Suppressor macrophage treated with lipopolysaccharide for 1 hour (primary cell): ENCODE results near the gene NPRL2.

Source experiments
- DNase-seq, 3 donors: peaks; one replicate each; pipeline ENCODE4 v3.0.0-alpha.2; 2020 to 2022

NPRL2 gene

GRCh38 chr3:50350527-50351322, at the start of gene NPRL2, which contains the start of gene CYB561D2:
Gene NPRL2 (minus strand): TSS chr3:50350775. CDS start chr3:50350652, 123 bp downstream.
Gene CYB561D2 (plus strand): TSS chr3:50350862. CDS start chr3:50351434, 572 bp downstream.
- DNase-seq: peak; percentile 96 to 97 (median 97)

- DNase-seq: no peak
Measured at GRCh38 chr3:50396502-50396901, 45.9 kb upstream of the NPRL2 start.

- DNase-seq: peak; percentile 80 to 83 (median 82)
Measured at GRCh38 chr3:50395070-50395860, 44.7 kb upstream of the NPRL2 start.

DNA sequence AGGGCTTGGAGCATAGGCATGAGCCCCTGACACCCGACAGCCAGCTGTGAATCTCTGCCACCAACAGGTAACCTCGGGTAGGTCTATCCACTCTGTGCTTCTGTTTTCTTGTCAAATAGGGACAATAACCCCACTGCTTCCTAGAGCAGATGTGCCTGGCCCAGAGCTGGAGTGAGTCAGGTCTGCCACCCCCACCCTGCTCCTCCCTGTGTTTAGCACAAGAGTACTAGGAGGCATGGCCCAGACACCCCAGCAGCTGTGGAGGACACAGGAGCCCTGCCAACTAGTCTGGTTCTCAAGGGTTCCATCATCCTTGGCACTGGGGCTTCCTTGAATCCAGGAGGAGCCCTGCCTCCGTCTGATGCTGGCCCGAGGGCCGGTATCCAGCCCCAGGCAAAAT, 42.5 kb upstream of the NPRL2 start:
- no peak for DNase-seq

GRCh38 chr3:50392101-50392715, 41.6 kb upstream of the NPRL2 start:
- no peak for DNase-seq

- no peak for DNase-seq
Measured at GRCh38 chr3:50390508-50391224, 40.1 kb upstream of the NPRL2 start.

DNA sequence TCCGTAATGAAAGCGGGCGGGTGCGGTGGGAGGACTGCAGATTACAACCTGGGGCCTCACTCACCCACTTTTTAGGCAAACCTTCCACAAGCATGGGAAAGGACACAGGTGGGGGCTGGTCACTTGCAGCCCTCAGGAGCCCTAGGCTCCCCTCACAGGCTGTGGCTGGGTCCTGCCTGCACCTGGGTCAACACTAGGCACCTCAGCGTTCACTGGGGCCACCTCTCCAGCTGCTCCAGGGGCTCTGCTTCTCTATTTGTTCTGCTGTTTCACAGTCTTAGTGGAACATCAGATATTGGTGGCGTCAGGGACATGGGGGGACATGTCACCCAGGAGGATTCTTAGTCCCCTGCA, 38.8 kb upstream of the NPRL2 start:
- no peak for DNase-seq

GRCh38 chr3:50388720-50389413, 38.3 kb upstream of the NPRL2 start:
- DNase-seq: no peak

DNA sequence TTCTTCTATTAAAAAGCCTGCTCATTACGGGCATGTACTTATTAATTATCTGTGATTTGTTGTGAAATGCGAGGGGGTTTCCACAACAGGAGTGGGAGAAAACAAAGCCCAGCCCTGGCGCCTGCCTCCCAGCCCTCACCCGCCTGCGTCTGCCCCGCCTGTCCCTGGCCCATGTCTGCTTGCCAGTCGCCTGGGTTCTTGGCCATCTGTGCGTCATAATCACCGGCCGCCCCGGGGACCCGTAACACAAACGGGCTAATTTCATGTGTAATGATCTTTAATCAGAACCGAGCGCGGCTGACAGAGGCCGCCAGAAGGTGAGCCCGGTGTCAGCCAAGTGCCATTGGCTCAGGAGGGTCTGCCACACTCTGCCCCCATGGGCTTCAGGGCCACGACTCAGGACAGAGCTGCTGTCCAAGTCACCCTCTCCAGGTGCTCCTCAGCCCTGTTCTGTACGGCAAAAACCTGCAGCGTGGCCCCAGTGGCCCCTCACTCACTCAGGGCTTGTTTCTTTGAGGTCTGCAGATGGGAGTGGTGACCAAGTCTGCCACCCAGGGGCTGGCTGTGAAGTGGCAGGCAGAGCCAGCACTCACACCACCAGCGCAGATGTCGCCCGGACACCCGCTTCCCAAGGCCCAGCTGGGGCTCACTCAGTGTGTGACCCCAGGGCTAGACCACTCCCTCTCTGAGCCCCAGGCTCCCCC, 37.6 kb upstream of the NPRL2 start:
- peak in 2 of 3 donors; percentile 6 to 9 for DNase-seq

DNA sequence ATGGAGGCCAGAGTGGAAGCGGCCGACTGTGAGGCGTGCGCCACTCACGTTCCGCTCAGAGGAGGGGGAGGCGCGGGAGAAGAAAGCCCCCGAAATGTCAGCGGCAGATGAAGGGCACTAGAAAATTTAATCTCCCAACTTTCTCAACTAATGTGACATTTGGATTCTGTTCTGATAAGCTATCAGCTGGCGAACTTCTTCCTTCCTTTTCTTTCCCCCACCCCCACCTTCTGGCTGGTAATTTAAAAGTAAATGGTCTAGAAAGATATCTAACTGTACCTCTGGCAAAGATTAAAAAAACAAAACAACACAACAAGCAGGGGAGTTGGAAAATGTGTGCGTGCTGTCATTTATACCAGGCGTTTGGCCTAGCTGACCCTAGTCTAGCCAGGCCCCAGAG, 35.2 kb upstream of the NPRL2 start:
- no peak for DNase-seq

DNA sequence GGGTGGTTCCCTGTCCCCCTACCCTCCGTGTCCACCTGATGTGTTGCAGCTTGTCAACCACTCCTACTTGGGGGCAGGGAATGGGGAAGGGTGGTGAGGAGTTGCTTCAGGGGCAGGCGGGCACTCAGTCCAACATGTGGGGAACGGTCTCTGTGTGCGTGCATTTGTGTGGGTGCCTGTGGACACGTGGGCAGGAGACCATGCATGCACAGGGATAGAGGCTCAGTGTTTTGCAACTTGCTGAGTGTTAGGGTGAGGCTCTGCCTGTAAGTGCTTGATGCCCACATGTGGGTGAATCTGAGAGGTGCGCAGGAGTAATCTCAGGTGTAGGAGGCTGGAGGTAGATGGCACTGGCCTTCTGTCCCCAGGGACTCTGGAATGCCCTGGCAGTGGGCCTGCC, 33.2 kb upstream of the NPRL2 start:
- no peak for DNase-seq

DNA sequence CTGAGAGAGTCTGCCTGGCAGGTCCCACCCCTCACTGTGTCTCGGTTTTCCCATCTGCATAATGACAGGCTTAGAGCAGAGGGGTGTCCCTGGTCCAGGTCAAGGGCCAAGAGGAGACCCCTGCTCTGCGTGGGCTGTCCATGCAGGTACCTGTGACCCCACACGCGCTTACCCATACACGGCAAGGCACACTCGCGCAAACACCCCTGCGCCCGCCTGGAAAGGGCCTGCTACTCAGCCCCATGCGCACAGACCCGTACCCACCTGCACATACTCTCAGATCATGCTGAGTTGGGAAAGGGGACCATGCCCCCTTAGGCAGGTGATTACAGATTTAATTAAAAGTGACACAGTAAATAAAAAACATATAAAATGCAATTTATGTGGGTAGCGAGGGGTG, 32.1 kb upstream of the NPRL2 start:
- DNase-seq: no peak

DNA sequence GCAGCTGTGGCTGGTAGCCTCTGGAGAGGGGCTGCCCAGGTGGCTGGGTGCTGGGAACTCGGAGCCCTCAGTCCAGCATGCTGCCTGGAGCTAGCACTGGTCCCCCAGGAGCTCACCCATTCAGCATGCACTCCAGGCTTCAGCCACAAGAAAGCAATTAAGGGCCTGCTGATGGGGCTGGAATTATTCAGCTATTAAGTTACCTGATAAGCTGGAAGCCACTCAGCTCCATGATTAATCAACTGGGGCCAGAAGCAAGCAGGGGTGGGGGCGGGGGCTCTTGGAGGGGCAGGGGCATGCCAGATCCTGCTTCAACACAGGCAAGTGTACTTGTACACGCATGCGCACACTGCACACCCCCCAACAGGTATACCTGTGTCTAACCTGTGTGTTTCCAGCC, 30.8 kb upstream of the NPRL2 start:
- DNase-seq: no peak

DNA sequence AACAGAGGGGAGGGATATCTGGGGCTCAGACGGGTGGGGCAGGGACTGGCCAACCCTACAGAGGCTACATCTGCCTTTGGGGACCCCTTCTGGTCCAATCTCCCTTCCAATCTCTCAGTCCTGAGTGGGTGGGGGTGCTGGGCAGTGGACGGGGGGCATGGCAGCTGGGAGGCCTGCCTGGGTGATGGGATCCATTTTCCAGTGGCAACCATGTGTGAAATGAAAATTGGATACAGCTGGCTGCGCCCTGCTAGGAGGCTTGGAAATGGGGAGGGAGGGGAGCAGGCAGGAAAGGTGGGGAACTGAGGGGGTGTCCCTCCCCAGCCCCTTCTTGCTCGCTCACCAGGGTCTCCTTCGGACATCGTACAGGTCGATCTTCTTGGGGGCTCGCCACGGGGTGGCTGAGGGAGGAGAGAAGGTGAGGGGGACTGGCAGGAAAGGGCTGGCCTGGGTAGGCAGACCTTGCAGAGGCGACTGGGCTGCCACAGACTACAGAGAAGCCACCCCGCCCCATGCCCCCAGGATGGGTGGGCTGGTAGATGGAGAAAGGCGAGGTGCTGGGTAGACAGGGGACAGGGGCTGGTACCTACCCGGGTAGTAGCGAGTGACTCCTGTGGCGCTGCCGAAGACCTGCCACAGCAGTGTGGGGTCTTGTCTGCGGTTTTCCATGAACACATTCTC, 30.0 kb upstream of the NPRL2 start:
- no peak for DNase-seq

GRCh38 chr3:50378757-50379156, 28.2 kb upstream of the NPRL2 start:
- DNase-seq: no peak

DNA sequence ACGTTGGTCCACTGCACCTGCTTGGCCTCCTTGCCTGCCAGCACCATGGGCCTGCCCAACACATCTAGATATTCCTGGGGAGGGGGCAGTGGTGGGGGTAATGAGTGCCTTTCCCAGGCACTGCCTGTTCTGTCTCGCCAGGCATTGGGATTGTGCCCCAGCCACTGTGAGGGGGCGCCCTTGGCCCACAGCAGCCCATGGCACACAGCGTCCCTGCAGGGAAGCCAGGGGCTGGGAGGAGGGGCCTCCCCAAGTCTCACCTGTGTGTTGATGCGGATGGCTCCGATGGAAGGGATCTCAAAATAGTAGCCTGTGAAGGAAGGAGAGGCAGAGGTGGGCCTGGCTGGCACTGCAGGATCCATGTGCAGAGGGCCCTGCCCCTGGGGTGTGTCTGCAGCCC, 27.4 kb upstream of the NPRL2 start:
- no peak for DNase-seq

DNA sequence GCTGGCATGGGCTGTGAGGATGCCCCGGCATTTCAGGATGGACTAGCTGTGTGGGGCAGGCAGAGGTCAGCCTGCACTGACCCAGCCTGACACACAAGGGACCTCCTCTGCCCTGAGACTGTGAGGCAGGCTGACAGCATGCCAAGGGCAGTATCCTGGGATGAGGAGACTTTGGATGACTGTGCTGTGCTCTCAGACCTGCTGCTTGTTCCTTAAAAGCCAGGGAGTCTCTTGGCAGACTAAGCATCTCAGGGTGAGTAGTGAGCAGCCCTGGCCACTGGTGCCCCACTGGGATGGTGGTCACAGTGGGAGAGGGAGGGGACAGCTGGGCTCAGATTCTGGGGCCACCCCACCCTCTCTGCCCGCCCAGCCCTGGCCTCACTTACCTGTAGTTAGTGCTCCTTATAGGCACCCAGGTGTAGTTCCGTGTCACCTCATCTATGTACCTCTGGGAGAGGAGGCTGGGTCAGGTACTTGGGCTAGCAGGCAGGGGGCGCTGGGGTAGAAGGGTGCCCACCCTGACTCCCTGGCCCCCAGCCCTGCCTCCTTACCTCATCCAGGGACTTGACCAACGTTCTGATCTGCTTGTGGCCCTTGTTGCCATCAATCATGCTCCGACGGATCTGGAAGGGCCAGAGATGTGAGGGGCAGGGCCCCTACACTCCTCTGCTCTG, 24.8 kb upstream of the NPRL2 start:
- DNase-seq: no peak

DNA sequence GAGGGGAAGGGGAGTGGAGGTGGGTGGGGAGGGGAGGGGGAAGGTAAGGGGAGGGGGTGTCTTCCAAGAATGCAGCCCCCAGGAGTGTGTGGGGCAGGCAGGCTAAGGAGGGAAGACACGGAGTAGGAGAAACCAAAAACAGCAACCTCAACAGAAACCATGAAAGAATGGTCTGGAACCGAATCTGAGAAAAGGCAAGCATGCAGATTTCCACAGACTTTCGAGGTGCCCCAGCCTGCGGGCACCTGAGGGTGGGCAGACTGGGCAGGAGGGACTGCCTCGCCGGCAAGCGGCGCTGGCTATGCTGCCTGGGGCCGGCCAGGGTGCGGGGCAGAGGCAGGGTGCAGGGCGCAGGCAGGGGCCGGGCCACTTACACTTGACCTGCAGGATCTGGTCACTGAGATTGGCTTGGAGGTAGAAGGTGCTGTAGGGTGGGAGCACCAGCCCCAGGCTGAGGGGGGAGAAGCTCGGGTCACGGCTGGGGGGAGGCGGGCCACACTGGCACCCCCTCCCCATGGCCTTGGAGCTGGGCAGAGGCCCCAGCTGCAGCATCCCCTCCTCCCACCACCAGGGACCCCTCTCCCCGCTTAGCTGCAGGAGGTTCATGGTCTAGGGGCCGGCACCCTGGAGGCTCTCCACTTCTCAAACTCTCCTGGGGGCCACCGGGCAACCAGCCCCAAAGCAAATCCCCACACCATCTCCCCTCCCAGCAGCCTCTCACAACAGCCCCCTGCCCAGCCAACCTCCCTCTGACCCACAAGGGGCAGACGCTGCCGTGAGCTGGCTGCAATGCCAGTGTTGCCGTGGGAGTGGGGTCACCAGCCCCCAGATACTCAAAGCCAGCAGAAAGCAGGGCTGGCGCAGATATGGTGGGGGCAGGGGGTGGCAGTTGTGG, 24.0 kb upstream of the NPRL2 start:
- no peak for DNase-seq
